ENCODE data around the gene SLC26A6. TPM values are rescaled to one million over a fixed set of nuclear protein-coding genes. Genes with fewer than 3 reads are reported as not detected.

Gene SLC26A6
- total and polyA plus RNA-seq, 4 experiments from 2014 or later: 3.0 to 32.4 (median 17.6) TPM

DNA sequence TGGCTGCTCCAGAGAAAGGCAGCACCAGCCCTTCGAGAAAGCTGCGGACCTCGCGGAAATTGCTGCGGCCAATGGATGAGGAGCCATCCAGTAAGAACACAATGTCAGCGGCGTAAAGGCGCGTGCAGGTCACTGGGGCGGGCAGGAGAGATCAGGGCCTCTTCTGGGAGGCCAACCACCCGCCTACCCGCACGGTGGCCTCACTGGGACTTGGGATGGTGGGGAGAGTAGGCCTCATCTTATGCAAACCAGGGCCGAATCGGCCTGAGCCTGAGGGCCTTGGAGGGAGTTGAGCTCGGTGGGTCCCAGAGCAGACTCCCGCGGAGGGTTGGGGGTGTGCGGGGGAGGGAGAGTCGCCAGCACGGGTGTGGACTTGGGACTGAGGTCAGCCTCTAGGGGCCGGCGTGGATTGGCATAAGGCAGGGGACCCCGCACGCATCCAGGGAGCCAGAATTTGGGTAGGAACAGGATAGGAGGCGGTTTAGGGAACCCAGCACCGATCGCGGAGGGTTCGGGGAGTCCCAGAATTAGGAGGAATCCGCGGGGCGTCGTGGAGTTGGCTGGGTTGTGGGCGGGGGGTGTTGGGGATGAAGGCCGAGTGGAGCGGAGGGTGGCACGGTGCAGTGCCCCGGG, 40.7 kb downstream of the SLC26A6 start:
- Histone ChIP-seq H3K36me3 (ENCODE audit: insufficient read depth, low read length) (peaks cover 6% of the 10 kb centered on the region), H3K9me3 (ENCODE audit: control insufficient read depth in 1 of 2, low read length in 2 of 2) (no peaks in the 10 kb centered on the region), H3K27me3 (ENCODE audit: insufficient read depth, low read length) (no peaks in the 10 kb centered on the region), H3K4me3 (ENCODE audit: low read length in 2 of 2) (no peak overlapping the region), H3K27ac (ENCODE audit: low read depth, low read length) (no peak overlapping the region), H3K4me1 (ENCODE audit: insufficient read depth, low read length) (no peaks in the 10 kb centered on the region)
- Mint-ChIP-seq H3K4me3 (peak overlapping the region in 2 of 8 donors; percentile 20 to 43), H3K27ac (no peak overlapping the region), H3K9me3 (peaks cover 0 to 2% (median 0%) of the 10 kb centered on the region in 8 donors), H3K27me3 (peaks cover 7 to 18% of the 10 kb centered on the region in 2 donors), H3K36me3 (peaks cover 4 to 14% of the 10 kb centered on the region in 2 donors), H3K4me1 (peaks cover 0 to 6% (median 3%) of the 10 kb centered on the region in 4 donors)
- POLR2A ChIA-PET (ENCODE audit: partially characterized antibody): no interaction called here
- CTCF ChIA-PET (ENCODE audit: partially characterized antibody): no interaction called here
- intact Hi-C loops (cut with micrococcal nuclease): no loop called here
- DNase-seq: peak in 1 of 5 donors; percentile 24

- Mint-ChIP-seq H3K4me1 (peaks cover 0 to 6% (median 3%) of the 10 kb centered on the region in 4 donors), H3K9me3 (peaks cover 0 to 2% (median 0%) of the 10 kb centered on the region in 8 donors), H3K36me3 (peaks cover 0 to 5% of the 10 kb centered on the region in 2 donors), H3K27ac (no peak overlapping the region), H3K4me3 (no peak overlapping the region), H3K27me3 (peaks cover 14 to 26% of the 10 kb centered on the region in 2 donors)
- no peaks in the 10 kb centered on the region for H3K4me1 ChIP-seq (ENCODE audit: insufficient read depth, low read length)
- ChIA-PET POLR2A (ENCODE audit: partially characterized antibody) (no interaction called here), CTCF (ENCODE audit: partially characterized antibody) (no interaction called here)
- H3K27ac ChIP-seq (ENCODE audit: low read depth, low read length): no peak overlapping the region
- no peaks in the 10 kb centered on the region for H3K36me3 ChIP-seq (ENCODE audit: insufficient read depth, low read length)
- intact Hi-C loops (cut with micrococcal nuclease): no loop called here
- H3K9me3 ChIP-seq (ENCODE audit: control insufficient read depth in 1 of 2, low read length in 2 of 2): no peaks in the 10 kb centered on the region
- H3K4me3 ChIP-seq (ENCODE audit: low read length in 2 of 2): no peak overlapping the region
- no peaks in the 10 kb centered on the region for H3K27me3 ChIP-seq (ENCODE audit: insufficient read depth, low read length)
- DNase-seq: peak in 1 of 5 donors; percentile 4
Measured at GRCh38 chr3:48593337-48593736, 41.9 kb downstream of the SLC26A6 start.

DNA sequence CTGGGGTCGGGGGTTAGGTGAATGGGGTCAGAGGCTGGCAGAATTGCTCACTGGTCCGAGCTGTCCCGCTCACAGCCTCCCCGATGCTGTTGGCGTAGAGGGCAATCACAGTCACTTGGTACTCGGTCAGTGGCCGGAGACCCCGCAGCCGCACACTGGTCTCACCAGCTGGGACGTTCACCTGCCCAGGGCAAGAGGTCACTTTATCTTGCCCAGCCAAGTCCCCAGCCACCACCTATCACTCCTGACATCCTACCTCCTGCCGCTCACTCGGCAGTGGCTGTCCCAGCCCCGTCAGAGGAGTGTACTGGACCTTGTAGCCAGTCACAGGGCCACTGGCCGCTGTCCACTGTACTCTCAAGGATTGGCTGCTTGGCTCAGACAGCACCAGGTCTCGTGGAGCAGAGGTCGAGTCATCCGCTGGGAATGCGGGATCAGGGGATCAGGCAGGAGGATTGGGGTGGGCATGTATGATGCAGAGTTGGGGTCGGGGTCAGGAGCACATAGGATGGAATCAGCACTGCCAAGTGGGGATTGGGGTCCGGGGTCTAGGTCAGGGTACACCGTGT, 42.7 kb downstream of the SLC26A6 start:
- intact Hi-C loops (cut with micrococcal nuclease): no loop called here
- Histone ChIP-seq H3K36me3 (ENCODE audit: insufficient read depth, low read length) (no peaks in the 10 kb centered on the region), H3K27me3 (ENCODE audit: insufficient read depth, low read length) (no peaks in the 10 kb centered on the region), H3K27ac (ENCODE audit: low read depth, low read length) (no peak overlapping the region), H3K4me1 (ENCODE audit: insufficient read depth, low read length) (no peaks in the 10 kb centered on the region), H3K4me3 (ENCODE audit: low read length in 2 of 2) (no peak overlapping the region), H3K9me3 (ENCODE audit: control insufficient read depth in 1 of 2, low read length in 2 of 2) (no peaks in the 10 kb centered on the region)
- H3K27me3 Mint-ChIP-seq: peaks cover 14 to 32% of the 10 kb centered on the region in 2 donors
- peaks cover 0 to 3% of the 10 kb centered on the region in 2 donors for H3K36me3 Mint-ChIP-seq
- DNase-seq: peak in 1 of 5 donors; percentile 19
- ChIA-PET CTCF (ENCODE audit: partially characterized antibody) (no interaction called here), POLR2A (ENCODE audit: partially characterized antibody) (no interaction called here)
- no peak overlapping the region for H3K4me3 Mint-ChIP-seq
- H3K4me1 Mint-ChIP-seq: peaks cover 0 to 6% (median 3%) of the 10 kb centered on the region in 4 donors
- H3K27ac Mint-ChIP-seq: peak overlapping the region in 1 of 7 donors; percentile 23
- peaks cover 0 to 2% (median 0%) of the 10 kb centered on the region in 8 donors for H3K9me3 Mint-ChIP-seq

- Mint-ChIP-seq H3K4me3 (no peak overlapping the region), H3K27me3 (peaks cover 14 to 32% of the 10 kb centered on the region in 2 donors), H3K27ac (no peak overlapping the region), H3K9me3 (peaks cover 0 to 2% (median 0%) of the 10 kb centered on the region in 8 donors), H3K36me3 (peaks cover 0 to 3% of the 10 kb centered on the region in 2 donors), H3K4me1 (peaks cover 0 to 4% (median 1%) of the 10 kb centered on the region in 4 donors)
- POLR2A ChIA-PET (ENCODE audit: partially characterized antibody): no interaction called here
- H3K36me3 ChIP-seq (ENCODE audit: insufficient read depth, low read length): no peaks in the 10 kb centered on the region
- H3K4me3 ChIP-seq (ENCODE audit: low read length in 2 of 2): no peak overlapping the region
- H3K27ac ChIP-seq (ENCODE audit: low read depth, low read length): no peak overlapping the region
- H3K27me3 ChIP-seq (ENCODE audit: insufficient read depth, low read length): no peaks in the 10 kb centered on the region
- CTCF ChIA-PET (ENCODE audit: partially characterized antibody): no interaction called here
- peak in 1 of 5 donors; percentile 20 for DNase-seq
- no peaks in the 10 kb centered on the region for H3K4me1 ChIP-seq (ENCODE audit: insufficient read depth, low read length)
- intact Hi-C loops (cut with micrococcal nuclease): no loop called here
- H3K9me3 ChIP-seq (ENCODE audit: control insufficient read depth in 1 of 2, low read length in 2 of 2): no peaks in the 10 kb centered on the region
Measured at GRCh38 chr3:48591886-48592518, 43.3 kb downstream of the SLC26A6 start.

DNA sequence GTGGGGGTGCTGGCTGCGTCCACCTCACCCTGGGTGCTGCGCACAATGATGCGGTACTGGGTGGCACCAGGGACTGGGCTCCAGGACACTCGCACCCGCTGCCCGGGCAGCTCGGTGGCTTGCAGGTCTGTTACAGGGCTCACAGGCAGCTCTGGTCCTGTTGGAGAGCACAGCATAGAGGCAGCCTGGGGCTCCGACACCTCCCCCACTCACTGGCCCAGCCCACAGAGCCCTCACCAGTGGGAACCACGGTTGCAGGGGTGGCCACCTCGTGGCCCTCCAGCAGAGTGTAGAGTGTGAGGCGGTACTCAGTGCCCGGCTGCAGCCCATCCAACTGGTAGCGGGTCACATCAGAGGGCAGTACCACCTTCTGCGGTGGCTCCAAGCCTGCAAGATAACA, 43.8 kb downstream of the SLC26A6 start:
- H3K27me3 ChIP-seq (ENCODE audit: insufficient read depth, low read length): no peaks in the 10 kb centered on the region
- Mint-ChIP-seq H3K36me3 (no peaks in the 10 kb centered on the region), H3K4me3 (no peak overlapping the region), H3K4me1 (peaks cover 0 to 4% (median 1%) of the 10 kb centered on the region in 4 donors), H3K9me3 (peaks cover 0 to 2% (median 0%) of the 10 kb centered on the region in 8 donors), H3K27me3 (peaks cover 15 to 34% of the 10 kb centered on the region in 2 donors), H3K27ac (no peak overlapping the region)
- ChIA-PET CTCF (ENCODE audit: partially characterized antibody) (no interaction called here), POLR2A (ENCODE audit: partially characterized antibody) (no interaction called here)
- peak in 1 of 5 donors; percentile 18 for DNase-seq
- H3K27ac ChIP-seq (ENCODE audit: low read depth, low read length): no peak overlapping the region
- H3K9me3 ChIP-seq (ENCODE audit: control insufficient read depth in 1 of 2, low read length in 2 of 2): no peaks in the 10 kb centered on the region
- no peaks in the 10 kb centered on the region for H3K36me3 ChIP-seq (ENCODE audit: insufficient read depth, low read length)
- intact Hi-C loops (cut with micrococcal nuclease): no loop called here
- H3K4me1 ChIP-seq (ENCODE audit: insufficient read depth, low read length): no peaks in the 10 kb centered on the region
- H3K4me3 ChIP-seq (ENCODE audit: low read length in 2 of 2): no peak overlapping the region

GRCh38 chr3:48588230-48588629, 47.0 kb downstream of the SLC26A6 start:
- POLR2A ChIA-PET (ENCODE audit: partially characterized antibody): no interaction called here
- CTCF ChIA-PET (ENCODE audit: partially characterized antibody): no interaction called here
- H3K27ac ChIP-seq (ENCODE audit: low read depth, low read length): no peak overlapping the region
- H3K27me3 ChIP-seq (ENCODE audit: insufficient read depth, low read length): no peaks in the 10 kb centered on the region
- no peak for DNase-seq
- no peaks in the 10 kb centered on the region for H3K9me3 ChIP-seq (ENCODE audit: control insufficient read depth in 1 of 2, low read length in 2 of 2)
- Mint-ChIP-seq H3K9me3 (peaks cover 0 to 2% (median 0%) of the 10 kb centered on the region in 8 donors), H3K36me3 (no peaks in the 10 kb centered on the region), H3K4me1 (no peaks in the 10 kb centered on the region), H3K27ac (no peak overlapping the region), H3K27me3 (peaks cover 15 to 31% of the 10 kb centered on the region in 2 donors), H3K4me3 (no peak overlapping the region)
- H3K4me1 ChIP-seq (ENCODE audit: insufficient read depth, low read length): no peaks in the 10 kb centered on the region
- no peaks in the 10 kb centered on the region for H3K36me3 ChIP-seq (ENCODE audit: insufficient read depth, low read length)
- intact Hi-C loops (cut with micrococcal nuclease): no loop called here
- no peak overlapping the region for H3K4me3 ChIP-seq (ENCODE audit: low read length in 2 of 2)

DNA sequence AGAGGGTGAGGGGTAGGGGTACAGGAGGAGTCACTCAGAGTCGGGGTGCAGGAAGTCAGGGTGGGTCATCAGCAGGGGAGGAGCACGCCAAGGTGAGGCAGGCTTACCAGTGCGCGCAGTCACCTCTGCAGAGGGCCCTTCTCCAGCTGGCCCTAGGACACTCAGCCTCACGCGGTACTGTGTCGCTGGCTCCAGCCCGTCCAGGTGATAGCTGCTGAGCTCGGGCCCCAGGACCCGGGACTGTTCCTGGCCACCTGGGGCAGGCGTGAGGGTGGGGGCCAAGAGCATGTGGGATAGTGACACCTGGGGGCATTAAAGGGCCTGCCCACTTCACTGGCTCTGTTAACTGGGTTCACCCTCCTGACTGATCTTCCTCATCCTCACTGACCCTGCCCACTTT, 47.6 kb downstream of the SLC26A6 start:
- Histone ChIP-seq H3K4me1 (ENCODE audit: insufficient read depth, low read length) (no peaks in the 10 kb centered on the region), H3K4me3 (ENCODE audit: low read length in 2 of 2) (no peak overlapping the region), H3K27me3 (ENCODE audit: insufficient read depth, low read length) (no peaks in the 10 kb centered on the region), H3K27ac (ENCODE audit: low read depth, low read length) (no peak overlapping the region), H3K36me3 (ENCODE audit: insufficient read depth, low read length) (no peaks in the 10 kb centered on the region), H3K9me3 (ENCODE audit: control insufficient read depth in 1 of 2, low read length in 2 of 2) (no peaks in the 10 kb centered on the region)
- no peak for DNase-seq
- H3K4me1 Mint-ChIP-seq: no peaks in the 10 kb centered on the region
- H3K4me3 Mint-ChIP-seq: no peak overlapping the region
- H3K27ac Mint-ChIP-seq: no peak overlapping the region
- H3K36me3 Mint-ChIP-seq: no peaks in the 10 kb centered on the region
- ChIA-PET CTCF (ENCODE audit: partially characterized antibody) (no interaction called here), POLR2A (ENCODE audit: partially characterized antibody) (no interaction called here)
- peaks cover 13 to 27% of the 10 kb centered on the region in 2 donors for H3K27me3 Mint-ChIP-seq
- intact Hi-C loops (cut with micrococcal nuclease): no loop called here
- H3K9me3 Mint-ChIP-seq: peaks cover 0 to 2% (median 0%) of the 10 kb centered on the region in 8 donors

Data from CD4-positive, alpha-beta memory T cell (primary cell).